ENCODE measurements around the gene PHKA2. TPM values are rescaled to one million over a fixed set of nuclear protein-coding genes. Genes with fewer than 3 reads are reported as not detected.
A peak's percentile ranks its signal among the peaks of the same experiment; 100 is the strongest.

Gene PHKA2
- total RNA-seq, 1 donor from 2014 or later: 67.7 TPM

DNA sequence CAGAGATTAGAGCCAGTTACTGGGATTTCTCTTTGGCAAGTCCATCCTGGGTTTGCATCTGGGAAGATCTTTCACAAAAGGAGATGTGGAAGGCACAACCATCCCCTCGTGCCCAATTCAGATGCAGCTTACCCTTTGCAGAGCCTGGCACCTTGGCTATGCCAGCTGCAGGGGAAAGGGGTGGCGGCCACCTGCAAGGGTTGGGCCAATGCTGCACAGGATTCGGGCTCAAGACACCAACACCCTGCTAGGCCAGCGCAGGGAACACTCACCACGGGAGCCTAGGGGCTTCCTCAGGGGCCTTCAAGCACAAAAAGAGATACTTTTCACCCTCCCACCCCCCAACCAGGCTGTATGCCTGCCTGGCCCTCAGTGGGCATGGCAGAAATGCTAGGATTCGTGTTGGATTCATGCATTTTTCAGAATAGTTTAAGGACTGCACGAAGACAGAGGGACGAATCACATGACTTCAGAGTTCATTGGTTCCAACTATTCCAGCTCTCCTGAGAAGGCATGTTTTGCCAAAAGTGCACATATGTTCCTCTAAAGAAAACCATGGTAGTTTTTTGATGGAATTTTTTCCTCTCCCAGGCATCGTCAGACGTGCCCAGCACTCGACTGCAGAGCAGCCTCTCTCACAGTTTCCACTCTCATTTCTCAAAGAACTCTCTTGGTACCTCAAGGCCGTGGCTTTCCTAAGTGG lies 94.4 kb downstream of the PHKA2 start:
- DNase-seq (ENCODE audit: low spot score): no peak

GRCh38 chrX:18888281-18888680 lies 95.6 kb downstream of the PHKA2 start:
- DNase-seq (ENCODE audit: low spot score): no peak

GRCh38 chrX:18887825-18888212 lies 96.1 kb downstream of the PHKA2 start:
- no peak for DNase-seq (ENCODE audit: low spot score)

DNA sequence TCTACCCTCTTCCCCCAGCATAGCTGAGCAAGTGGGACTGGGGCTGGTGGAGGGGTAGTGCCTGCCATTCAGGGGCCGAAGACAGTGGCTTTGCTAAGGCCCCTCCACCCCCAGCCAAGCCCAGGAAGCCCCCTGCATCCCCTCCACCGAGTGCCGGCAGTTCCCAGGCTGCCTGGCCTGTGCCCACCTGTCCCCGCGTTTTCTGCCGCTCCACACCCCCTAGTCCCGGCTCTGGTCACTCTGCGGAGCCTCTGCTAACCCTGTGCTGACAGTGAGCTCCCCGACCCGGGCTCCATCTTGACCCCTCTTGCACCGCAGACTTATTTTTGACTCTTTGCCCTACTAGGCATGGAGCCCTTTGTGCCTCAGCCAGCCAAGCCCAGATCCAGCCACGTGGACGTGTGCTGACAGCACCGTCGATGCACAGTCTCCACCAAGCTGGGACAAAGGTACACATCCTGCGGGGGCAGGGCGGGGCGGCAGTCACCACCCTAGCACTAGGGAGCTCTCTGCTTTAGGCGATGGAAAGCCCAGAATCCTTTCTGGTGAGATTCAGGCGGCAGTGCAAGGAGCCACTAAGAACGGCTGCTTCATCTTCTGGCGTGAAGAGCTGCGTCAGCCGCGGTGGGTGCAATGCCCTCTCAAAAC lies 96.6 kb downstream of the PHKA2 start:
- DNase-seq (ENCODE audit: low spot score): peak; percentile 53

GRCh38 chrX:18886344-18887161 lies 97.4 kb downstream of the PHKA2 start:
- DNase-seq (ENCODE audit: low spot score): peak; percentile 77

- DNase-seq (ENCODE audit: low spot score): no peak
Measured at GRCh38 chrX:18886005-18886343, 97.9 kb downstream of the PHKA2 start.

- no peak for DNase-seq (ENCODE audit: low spot score)
Measured at GRCh38 chrX:18885328-18886004, 98.4 kb downstream of the PHKA2 start.

- DNase-seq (ENCODE audit: low spot score): no peak
Measured at GRCh38 chrX:18884916-18885315, 99.0 kb downstream of the PHKA2 start.

DNA sequence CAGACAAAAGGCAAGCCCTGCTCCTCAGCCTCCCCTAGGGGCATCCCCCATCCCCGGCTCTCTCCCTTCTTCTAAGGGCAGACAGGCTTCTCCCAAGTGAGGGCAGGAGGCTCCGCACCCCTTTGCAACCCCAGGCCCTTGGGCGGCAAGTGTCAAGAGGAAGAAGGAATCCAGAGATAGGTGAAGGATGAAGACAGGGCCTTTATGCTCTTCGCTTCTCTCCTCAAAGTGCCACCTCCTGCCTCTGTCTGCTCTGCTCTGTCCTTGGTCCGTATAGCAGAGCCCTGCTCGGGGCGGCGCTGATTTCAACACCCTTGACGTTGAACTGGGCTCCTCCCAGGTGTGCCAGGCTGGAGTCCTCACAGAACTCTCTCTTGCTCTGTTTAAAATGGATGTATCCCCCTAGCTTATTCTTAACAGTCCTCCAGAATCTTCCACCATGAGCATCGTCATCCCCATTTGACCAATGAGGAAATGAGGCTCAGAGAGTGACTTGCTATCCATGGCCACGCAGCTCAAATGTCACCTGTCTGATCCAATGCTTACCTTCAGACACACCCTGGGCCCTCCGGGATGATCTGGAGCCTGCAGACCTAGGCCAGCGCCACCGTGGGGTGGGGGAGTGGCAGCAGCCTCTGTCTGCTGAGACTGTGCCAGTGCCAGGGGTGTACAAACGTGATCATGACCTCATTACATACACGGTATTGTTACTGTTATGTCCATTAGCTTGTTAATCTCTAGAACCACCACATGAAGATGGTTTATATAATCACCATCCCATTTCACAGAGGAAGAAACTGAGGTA lies 99.8 kb downstream of the PHKA2 start:
- no peak for DNase-seq (ENCODE audit: low spot score)

- DNase-seq (ENCODE audit: low spot score): no peak
Measured at GRCh38 chrX:18883234-18883960, 100.5 kb downstream of the PHKA2 start.

DNA sequence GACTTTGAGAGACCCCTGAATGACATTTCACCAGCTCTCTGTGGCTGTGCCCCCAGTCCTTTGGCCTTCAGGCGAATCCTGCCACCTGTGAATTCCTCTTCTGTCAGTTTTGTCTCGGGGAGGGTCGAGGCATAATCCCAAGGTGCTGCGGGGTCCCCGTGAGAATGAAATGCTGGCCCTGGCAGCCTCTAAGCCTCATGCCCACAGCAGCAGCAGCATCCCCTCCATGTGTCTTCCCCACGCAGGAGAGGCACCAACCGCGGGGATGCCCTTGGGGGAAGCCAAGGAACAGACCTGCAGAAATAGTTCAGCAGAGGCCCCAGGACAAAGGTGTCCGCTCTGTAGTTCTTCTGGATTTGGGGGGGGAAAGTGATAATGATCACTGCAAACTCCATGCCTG lies 104.8 kb downstream of the PHKA2 start:
- no peak for DNase-seq (ENCODE audit: low spot score)

DNA sequence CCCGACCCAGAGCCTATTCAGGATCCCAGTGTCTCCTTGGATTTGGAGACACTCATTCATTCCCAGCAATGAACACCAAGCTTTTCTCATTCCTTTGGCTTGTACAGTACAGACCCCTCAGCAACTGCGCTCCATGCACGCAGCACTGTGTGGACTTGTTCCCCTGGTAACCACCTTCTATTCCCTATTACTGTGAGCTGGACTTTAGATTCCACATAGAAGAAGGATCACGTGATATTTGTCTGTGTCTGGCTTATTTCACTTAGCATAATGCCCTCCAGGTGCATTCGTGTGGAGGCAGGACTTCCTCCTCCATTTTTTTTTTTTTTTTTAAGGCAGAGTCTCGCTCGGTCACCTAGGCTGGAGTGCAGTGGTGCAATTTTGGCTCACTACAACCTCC lies 106.4 kb downstream of the PHKA2 start:
- DNase-seq (ENCODE audit: low spot score): no peak

DNA sequence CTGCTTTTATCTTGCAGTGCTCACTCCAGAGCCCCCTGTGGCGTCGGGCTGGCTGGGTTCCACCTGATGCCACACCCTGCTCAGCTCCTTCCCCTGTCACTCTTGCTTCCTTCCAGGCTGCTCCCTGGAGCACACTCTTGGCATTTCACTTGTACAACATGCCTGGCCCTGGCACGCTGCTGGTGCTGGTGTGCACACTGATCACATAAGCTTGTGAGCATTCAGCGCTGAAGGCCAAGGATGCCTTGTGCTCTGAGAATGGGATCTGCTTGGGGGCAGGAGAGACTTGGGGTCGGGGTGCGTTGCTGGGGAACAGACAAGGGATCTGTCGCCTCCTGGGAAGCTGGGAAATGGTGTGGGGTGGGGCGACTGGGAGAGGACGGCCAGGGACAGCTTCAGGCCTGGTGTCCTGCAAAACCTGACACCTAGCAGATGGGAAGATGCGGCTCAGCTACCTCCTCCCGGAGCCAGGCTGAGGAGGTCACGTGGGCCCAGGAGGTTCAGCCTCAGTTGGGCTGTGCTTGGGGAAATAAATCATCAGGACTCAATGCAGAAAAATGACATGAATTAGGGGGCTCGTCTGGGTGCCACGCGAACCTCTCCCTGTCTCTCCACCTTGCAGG lies 108.5 kb downstream of the PHKA2 start:
- DNase-seq (ENCODE audit: low spot score): no peak

DNA sequence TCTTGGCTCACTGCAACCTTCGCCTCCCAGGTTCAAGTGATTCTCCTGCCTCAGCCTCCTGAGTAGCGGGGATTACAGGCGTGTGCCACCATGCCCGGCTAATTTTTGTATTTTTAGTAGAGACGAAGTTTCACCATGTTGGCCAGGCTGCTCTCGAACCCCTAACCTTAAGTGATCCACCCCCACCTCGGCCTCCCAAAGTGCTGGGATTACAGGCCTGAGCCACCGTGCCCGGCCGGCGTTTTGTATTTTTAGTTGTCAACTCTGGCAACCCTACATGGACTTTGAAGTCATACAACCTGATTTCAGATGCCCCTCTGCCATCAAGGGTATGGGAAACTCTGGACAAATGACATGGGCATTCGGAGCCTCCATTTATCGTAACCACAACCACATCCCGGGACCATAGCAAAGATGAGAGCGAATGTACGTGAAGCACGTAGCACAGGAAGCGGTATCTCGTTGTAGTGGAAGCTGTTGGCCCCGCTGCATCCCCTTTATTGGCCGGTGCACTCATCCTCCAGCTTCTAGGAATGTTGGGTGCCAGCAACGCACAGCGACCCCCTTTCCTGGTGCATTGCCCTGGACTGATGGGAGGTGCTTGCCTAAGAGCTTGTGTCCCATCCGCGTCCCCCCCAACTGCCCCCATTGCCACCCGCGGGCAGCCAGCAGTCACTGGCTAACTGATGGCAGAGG lies 109.2 kb downstream of the PHKA2 start:
- DNase-seq (ENCODE audit: low spot score): no peak

DNA sequence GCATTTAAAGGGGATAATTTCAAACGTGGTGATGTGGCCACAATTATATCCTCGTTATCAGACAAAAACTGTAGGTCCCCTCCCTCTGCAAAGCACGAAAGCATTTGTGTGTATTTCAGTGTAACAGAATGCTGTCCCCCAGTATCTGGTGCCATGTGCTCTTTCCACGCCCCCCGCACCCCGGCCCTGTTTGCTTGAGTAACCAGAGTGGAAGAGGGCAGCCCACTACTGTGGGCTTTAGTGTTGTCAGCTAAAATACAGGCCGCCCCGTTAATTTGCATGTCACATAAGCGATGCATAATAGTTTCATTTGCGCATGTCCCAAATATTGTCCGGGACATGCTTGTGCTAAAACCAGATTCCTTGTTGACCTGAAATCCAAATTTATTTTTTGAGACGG lies 110.1 kb downstream of the PHKA2 start:
- no peak for DNase-seq (ENCODE audit: low spot score)

- no peak for DNase-seq (ENCODE audit: low spot score)
Measured at GRCh38 chrX:18873189-18873791, 110.6 kb downstream of the PHKA2 start.

- no peak for DNase-seq (ENCODE audit: low spot score)
Measured at GRCh38 chrX:18872621-18873020, 111.3 kb downstream of the PHKA2 start.

DNA sequence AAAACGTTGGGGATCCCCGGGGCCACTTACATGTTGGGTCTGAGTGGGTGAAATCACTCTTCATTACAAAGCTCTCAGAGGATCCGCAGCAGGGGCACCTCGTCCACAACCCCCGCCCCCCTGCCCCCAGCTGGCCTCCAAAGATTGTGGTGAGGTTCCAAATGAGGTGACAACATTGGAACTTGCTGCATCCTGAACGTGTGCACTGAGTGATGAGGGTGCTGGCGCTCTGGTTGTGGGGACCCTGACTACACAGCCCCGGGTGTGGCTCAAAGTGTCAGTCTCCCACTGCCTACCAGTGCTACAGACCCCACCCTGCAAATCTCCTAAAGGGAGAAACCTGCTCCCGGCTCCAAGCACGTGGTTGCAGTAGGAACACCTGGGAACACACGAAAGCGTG lies 111.9 kb downstream of the PHKA2 start:
- no peak for DNase-seq (ENCODE audit: low spot score)

DNA sequence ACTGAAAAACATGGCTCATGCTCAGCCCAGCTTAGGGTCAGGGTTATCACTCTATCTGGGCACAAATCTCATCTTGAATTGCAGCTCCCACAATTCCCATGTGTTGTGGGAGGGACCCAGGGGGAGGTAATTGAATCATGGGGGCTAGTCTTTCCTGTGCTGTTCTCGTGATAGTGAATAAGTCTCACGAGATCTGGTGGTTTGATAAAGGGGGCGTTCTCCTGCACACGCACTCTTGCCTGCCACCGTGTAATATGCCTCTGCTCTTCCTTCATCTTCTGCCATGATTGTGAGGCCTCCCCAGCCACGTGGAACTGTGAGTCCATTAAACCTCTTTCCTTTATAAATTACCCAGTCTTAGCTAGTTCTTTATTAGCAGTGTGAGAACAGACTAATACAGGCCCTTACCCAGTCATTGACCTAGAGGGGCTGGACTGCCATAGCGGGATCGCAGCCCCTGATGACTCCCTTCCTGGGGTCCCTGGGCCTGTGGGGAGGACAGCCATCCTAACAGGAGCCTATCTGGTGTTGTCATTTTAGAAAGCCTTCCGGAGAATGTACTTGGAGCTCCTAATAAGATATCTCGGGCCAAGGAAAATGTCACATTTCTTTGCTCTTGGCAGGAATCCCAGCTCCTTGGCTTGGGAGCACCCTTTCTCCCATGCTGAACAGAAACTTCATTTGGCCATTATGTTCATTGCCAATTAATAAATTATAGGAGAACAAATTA lies 112.6 kb downstream of the PHKA2 start:
- DNase-seq (ENCODE audit: low spot score): no peak
